ENCODE results near the gene EHMT1.

GRCh38 chr9:137781906-137782585 lies 163.2 kb downstream of the EHMT1 start:
- TF ChIP-seq CTCF (conservative IDR thresholded peaks at IDR 0.05): no peak
- TF ChIP-seq ZFX (IDR thresholded peaks at IDR 0.05): no peak

Data from C4-2B (cell line).